DMS153 (cell line): ENCODE measurements around the gene CPNE4.

ENCODE experiments used
- DNase-seq: peaks from one replicate; lab custom pipeline; 2025; lab: John Stamatoyannopoulos, UW

Gene CPNE4

GRCh38 chr3:131880948-131881347 is 153.9 kb downstream of the CPNE4 start:
- no peak for DNase-seq

GRCh38 chr3:131868203-131868602 is 166.6 kb downstream of the CPNE4 start:
- no peak for DNase-seq

- DNase-seq = no peak
Measured at GRCh38 chr3:131856171-131856570, 178.6 kb downstream of the CPNE4 start.

- DNase-seq = no peak
Measured at GRCh38 chr3:131850223-131850622, 184.6 kb downstream of the CPNE4 start.

GRCh38 chr3:131849616-131850015 is 185.2 kb downstream of the CPNE4 start:
- DNase-seq = no peak

- no peak for DNase-seq
Measured at GRCh38 chr3:131847966-131848510, 186.8 kb downstream of the CPNE4 start.

- DNase-seq = no peak
Measured at GRCh38 chr3:131846296-131846924, 188.4 kb downstream of the CPNE4 start.

- DNase-seq = no peak
Measured at GRCh38 chr3:131843174-131843573, 191.6 kb downstream of the CPNE4 start.

- no peak for DNase-seq
Measured at GRCh38 chr3:131840156-131840797, 194.5 kb downstream of the CPNE4 start.

GRCh38 chr3:131835906-131836305 is 198.9 kb downstream of the CPNE4 start:
- DNase-seq = no peak

- DNase-seq = no peak
Measured at GRCh38 chr3:131831608-131832007, 203.2 kb downstream of the CPNE4 start.

GRCh38 chr3:131821191-131821762 is 213.5 kb downstream of the CPNE4 start:
- DNase-seq = no peak

GRCh38 chr3:131819381-131820055 is 215.3 kb downstream of the CPNE4 start:
- DNase-seq = no peak

GRCh38 chr3:131812433-131812832 is 222.4 kb downstream of the CPNE4 start:
- DNase-seq = no peak

GRCh38 chr3:131811481-131811880 is 223.3 kb downstream of the CPNE4 start:
- no peak for DNase-seq

- no peak for DNase-seq
Measured at GRCh38 chr3:131807822-131808221, 227.0 kb downstream of the CPNE4 start.

- DNase-seq = no peak
Measured at GRCh38 chr3:131806736-131807135, 228.1 kb downstream of the CPNE4 start.

GRCh38 chr3:131804565-131805133 is 230.2 kb downstream of the CPNE4 start:
- DNase-seq = no peak

- no peak for DNase-seq
Measured at GRCh38 chr3:131803113-131803512, 231.7 kb downstream of the CPNE4 start.

- no peak for DNase-seq
Measured at GRCh38 chr3:131802029-131802428, 232.8 kb downstream of the CPNE4 start.

- DNase-seq = no peak
Measured at GRCh38 chr3:131801566-131801965, 233.2 kb downstream of the CPNE4 start.

- no peak for DNase-seq
Measured at GRCh38 chr3:131797776-131798175, 237.0 kb downstream of the CPNE4 start.
